ENCODE data around the gene DSCAML1.

DNA sequence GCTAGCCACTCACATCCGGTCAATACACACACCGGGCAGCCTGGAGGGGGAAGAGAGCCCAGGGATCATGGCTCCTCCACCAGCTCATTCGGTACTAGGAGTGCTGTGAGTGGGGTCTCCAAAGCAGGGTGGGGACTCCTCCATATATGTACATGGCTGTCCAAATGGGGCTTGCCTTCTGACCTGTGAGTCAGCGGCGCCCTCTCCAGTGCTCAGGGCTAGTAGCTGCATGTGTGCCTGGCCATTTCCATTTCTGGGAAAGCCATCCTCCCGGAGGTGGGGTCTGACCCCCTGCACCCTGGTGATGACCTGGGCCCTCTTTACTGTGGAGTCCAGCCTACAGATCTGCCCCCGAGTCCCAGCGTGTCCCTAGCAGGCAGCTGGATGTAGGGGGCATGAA is 287.5 kb downstream of the DSCAML1 start:
- TF ChIP-seq, protein P1, sequence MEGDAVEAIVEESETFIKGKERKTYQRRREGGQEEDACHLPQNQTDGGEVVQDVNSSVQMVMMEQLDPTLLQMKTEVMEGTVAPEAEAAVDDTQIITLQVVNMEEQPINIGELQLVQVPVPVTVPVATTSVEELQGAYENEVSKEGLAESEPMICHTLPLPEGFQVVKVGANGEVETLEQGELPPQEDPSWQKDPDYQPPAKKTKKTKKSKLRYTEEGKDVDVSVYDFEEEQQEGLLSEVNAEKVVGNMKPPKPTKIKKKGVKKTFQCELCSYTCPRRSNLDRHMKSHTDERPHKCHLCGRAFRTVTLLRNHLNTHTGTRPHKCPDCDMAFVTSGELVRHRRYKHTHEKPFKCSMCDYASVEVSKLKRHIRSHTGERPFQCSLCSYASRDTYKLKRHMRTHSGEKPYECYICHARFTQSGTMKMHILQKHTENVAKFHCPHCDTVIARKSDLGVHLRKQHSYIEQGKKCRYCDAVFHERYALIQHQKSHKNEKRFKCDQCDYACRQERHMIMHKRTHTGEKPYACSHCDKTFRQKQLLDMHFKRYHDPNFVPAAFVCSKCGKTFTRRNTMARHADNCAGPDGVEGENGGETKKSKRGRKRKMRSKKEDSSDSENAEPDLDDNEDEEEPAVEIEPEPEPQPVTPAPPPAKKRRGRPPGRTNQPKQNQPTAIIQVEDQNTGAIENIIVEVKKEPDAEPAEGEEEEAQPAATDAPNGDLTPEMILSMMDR (IDR thresholded peaks at IDR 0.05; ENCODE audit: low read length) = no peak
- no peak for TF ChIP-seq EZH2 (IDR thresholded peaks at IDR 0.05; ENCODE audit: borderline replicate concordance, low read length)

All from OCI-LY1 (cell line).